Colon (tissue), 2 donors: ENCODE measurements around the gene OBSL1.

ENCODE experiments used
- FAIRE-seq: peaks from 2 replicates; lab custom pipeline; 2012; peaks lifted over from hg19 to GRCh38; lab: Jason Lieb, UNC
- donor health status: control.
- donor health status: control.

The OBSL1 gene

DNA sequence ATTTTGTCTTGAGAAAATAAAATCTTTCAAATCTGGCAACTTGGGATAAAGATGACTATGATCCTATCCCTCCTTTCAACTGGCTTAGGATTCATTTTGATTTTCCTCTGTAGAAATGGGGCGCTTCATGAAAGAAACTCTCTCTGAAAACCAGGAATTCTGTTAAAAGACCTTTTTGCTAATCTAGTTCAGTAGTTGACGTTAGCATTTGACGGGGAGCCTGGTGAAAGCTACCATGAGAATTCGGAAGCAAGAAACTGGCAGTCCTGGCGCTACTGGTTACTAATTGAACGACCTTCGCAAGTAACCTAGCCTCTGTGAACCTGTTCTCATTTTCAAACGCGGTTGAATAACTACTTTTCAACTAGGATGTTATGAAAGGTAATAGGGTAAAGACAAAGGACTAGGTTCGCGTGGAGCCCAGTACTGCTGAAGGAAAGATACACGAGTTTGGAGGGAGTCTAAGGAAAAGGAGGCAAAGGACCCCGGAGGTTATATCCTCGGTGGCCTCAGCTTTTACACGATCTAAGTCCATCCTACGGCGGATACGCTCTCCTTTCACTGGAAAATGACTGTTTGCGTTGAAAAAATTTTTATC lies 25.7 kb upstream of the OBSL1 start:
- FAIRE-seq = no peak

DNA sequence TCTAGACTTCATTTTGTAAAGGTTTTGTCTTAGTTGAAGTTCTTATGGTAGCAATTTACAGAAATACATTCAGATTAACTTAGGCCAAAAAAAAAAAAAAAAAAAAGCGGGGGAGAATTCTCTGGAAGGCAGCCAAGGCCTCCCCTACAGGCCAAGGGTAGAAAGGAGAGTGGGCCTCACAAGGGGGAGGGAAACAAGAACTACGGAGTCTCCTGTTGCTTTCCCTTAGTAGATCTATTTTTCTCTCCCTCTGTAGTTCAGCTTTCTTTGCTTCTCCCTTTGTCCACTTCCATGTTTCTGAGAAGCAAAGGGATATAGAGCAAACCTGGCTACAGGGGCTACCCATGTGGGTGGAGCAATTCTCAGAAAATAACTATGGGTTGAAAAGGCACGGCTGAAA lies 23.9 kb upstream of the OBSL1 start:
- FAIRE-seq = no peak

- no peak for FAIRE-seq
These were observed 21.8 kb upstream of the OBSL1 start for GRCh38 chr2:219593154-219593553.

- no peak for FAIRE-seq
These were observed 21.4 kb upstream of the OBSL1 start for GRCh38 chr2:219592736-219593135.

- no peak for FAIRE-seq
These were observed 19.8 kb upstream of the OBSL1 start for GRCh38 chr2:219591091-219591490.

GRCh38 chr2:219581346-219581745 lies 10.0 kb upstream of the OBSL1 start:
- FAIRE-seq = no peak

- no peak for FAIRE-seq
These were observed 7.7 kb upstream of the OBSL1 start for GRCh38 chr2:219578811-219579613.

- FAIRE-seq = no peak
These were observed 5.4 kb upstream of the OBSL1 start for GRCh38 chr2:219576505-219577388.

- FAIRE-seq = no peak
These were observed 4.5 kb upstream of the OBSL1 start for GRCh38 chr2:219575566-219576504.

DNA sequence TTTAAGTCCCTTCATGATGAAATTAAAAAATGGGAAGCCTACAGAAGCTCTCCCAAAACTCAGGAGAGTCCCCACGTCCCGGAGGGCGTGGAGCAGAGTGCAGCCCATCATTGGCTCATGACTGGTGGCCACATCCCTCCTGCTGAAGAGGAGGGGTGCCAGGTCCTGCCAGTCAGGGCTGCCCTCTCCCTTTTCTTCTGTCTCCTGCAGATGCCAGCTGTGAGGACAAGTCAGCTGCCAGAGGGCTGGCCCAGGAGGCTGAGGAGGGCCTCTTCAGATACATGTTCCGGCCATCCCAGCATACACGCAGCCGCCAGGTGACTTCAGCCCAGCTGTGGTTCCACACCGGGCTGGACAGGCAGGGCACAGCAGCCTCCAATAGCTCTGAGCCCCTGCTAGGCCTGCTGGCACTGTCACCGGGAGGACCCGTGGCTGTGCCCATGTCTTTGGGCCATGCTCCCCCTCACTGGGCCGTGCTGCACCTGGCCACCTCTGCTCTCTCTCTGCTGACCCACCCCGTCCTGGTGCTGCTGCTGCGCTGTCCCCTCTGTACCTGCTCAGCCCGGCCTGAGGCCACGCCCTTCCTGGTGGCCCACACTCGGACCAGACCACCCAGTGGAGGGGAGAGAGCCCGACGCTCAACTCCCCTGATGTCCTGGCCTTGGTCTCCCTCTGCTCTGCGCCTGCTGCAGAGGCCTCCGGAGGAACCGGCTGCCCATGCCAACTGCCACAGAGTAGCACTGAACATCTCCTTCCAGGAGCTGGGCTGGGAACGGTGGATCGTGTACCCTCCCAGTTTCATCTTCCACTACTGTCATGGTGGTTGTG lies 3.4 kb upstream of the OBSL1 start:
- no peak for FAIRE-seq

DNA sequence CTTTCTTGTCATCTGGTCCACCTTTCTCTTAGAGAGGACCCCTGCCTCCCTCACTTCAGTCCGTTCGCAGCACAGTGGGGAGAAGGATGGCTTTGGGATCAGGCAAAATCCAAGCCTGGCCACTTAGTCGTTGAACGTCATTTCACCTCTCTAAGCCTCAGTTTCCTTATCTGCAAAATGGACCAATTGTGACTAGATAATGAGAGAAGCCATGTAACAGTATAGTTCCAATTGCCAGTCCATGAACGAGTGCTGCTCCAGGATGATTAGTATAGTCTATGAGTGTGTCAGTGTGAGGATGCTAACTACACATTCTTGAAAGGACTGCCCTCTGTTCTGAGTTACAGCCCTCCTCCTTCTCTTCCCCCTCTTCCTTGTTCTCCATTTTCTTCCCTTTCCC lies 1.8 kb upstream of the OBSL1 start:
- no peak for FAIRE-seq

DNA sequence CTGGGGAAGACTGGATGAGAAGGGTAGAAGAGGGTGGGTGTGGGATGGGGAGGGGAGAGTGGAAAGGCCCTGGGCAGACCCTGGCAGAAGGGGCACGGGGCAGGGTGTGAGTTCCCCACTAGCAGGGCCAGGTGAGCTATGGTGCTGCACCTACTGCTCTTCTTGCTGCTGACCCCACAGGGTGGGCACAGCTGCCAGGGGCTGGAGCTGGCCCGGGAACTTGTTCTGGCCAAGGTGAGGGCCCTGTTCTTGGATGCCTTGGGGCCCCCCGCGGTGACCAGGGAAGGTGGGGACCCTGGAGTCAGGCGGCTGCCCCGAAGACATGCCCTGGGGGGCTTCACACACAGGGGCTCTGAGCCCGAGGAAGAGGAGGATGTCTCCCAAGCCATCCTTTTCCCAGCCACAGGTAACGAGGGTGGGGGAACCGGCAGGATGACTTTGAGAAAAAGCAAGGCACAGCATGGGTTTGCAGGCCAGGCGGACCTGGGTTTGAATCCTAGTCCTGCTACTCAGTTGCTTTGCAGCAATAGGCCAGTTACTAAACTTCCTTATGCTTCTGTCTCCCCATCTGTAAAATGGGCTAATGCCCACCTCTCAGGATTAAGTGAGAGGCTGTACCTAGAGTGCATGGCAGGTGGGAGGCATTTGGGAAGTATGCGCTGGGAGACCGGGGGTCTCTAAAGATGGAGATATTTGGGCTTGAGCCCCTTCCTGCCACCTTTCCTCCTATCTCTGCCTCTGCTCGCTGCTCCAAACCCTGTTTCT lies 1.1 kb upstream of the OBSL1 start, which contains the start of gene INHA:
INHA (plus strand) TSS at position 74 of the 765 bp plus-strand sequence; CDS start at position 139, 65 bp downstream.
- FAIRE-seq = no peak

GRCh38 chr2:219570924-219571310 lies 422 bp downstream of the OBSL1 start:
- no peak for FAIRE-seq

DNA sequence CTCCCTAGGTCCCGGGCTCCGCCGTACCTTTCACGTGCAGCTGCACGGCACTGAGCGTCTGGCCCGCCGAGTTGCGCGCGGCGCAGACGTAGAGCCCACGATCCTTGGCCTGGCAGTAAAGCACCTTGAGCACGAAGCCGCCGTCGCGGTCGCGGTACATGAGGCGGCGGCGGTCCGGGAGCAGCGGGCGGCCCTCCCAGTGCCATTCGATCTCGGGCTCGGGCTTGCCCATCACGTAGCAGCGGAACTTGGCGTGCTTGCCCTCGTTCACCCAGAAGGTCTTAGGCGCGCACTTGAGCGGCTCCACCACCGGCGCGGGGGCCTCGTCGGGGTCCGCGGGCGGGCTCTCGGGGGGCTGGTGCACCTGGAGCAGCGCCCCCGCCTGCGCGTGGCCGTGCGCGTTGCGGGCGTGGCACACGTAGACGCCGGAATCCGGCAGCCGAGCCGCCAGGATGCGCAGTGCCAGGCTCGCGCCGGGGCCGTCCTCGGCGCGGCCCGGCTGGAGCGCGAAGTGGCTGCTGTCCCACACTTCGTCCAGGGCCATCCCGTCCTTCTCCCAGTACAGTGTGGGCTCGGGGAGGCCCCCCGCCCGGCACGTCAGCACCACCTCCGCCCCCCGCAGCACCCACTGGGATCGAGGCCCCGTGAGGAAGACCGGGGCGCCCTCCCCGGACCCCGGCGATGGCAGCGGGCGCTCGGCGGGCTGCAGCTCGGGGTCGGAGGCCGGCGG lies 980 bp downstream of the OBSL1 start:
- no peak for FAIRE-seq

- FAIRE-seq = no peak
These were observed 1.7 kb downstream of the OBSL1 start for GRCh38 chr2:219569635-219570034.

DNA sequence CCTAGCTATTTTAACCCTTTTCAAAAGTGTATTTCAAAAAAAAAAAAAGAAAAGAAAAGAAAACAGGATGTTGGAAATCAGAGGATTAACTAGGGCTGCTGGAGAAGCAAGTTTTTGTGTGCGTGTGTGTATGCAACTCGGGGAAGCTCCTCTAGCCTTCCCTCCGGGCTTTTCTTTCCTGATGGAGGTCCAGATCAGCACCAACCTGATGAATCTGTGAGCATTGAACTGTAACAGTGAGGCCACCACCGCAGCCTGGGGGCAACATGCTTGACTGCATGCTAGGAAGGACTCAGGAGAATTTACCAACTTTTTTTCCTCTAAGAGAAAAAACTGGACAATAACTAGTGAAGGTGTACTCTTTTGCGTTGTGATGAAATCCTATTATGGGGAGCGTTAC lies 2.3 kb downstream of the OBSL1 start:
- FAIRE-seq = no peak

DNA sequence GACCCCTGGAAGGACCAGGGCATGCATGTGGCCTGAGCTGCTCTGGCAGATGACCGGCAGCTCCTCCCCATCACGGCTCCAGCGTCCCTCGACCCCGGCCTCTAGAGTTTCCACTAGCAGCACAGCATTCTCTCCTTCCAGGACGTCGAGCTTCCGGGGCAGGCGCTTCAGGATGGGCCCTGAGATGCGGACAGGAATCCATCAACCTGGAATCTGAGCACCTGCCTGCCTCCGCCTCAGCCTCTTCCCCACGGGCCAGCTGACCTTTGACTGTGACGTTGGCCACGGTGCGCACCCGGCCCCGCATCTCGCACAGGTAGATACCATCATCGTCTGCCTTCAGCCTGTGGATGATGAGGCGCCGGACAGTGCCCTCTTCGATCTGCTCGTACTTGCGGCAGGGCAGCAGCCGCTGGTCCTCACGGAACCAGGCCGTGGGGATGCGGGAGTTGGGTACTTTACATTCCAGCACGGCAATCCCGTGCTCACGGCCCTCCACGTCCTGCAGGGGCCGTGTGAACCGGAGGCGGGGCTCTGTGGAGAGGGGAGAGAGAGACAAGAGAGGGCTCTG lies 3.5 kb downstream of the OBSL1 start:
- FAIRE-seq = no peak

DNA sequence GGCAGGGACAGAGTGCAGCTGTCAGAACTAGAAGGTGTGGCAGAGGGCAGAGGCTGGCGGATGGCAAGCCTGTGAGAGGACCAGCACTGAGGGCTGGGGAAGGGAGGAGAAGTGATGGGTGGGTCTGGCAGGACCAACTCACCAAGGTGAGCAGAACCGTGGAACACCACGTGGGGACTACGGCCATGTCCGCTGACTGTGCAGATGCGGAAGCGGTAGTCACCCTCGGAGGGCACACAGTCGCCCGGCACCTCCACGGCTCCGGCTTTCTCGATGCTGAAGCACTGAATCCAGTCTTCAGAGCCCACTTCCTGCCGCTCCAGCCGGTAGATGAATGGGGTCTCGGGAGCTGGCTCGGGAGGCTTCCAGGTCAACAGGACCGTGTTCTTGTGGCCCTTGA lies 4.2 kb downstream of the OBSL1 start:
- no peak for FAIRE-seq

- FAIRE-seq = no peak
These were observed 4.7 kb downstream of the OBSL1 start for GRCh38 chr2:219566640-219567039.
